Heart right ventricle (tissue), 16 donors: ENCODE data around the gene EDC3. TPM values are rescaled to one million over a fixed set of nuclear protein-coding genes. Genes with fewer than 3 reads are reported as not detected.
"Not testable (repeated sequence)": the region's sequence is repeated elsewhere in the genome, so short reads cannot be mapped to it uniquely, and the experiment has no call there.

ENCODE experiments used
- ATAC-seq, 8 donors: fragments of 200-7000 bp; cut with Tn5 transposase; one replicate each; pipeline ENCODE4 v1.9.1; 2020; ENCODE audit warnings: mild to moderate bottlenecking in 8 of 8, moderate library complexity in 8 of 8, moderate number of reproducible peaks in 1 of 8
- DNase-seq, 2 donors: peaks; one replicate each; pipeline ENCODE4 v3.0.0-alpha.2; 2020
- H3K27ac ChIP-seq, 10 donors: fragments of 200-600 bp; sonication (generic) in 2 of 10; one replicate each; pipeline versions ENCODE4 v1.5.0 to v1.8.0; 2020 to 2022; ENCODE audit warnings: mild to moderate bottlenecking in 3 of 10
- H3K27me3 ChIP-seq, 7 donors: fragments of 200-600 bp; one replicate each; pipeline ENCODE4 v1.8.0; 2021 to 2022; ENCODE audit warnings: mild to moderate bottlenecking in 2 of 7
- H3K36me3 ChIP-seq, 9 donors: fragments of 200-600 bp; sonication (generic) in 1 of 9; one replicate each; pipeline versions ENCODE4 v1.5.0 to v1.8.0; 2020 to 2022; ENCODE audit warnings: mild to moderate bottlenecking in 2 of 9
- H3K4me1 ChIP-seq, 9 donors: fragments of 200-600 bp; sonication (generic) in 1 of 9; one replicate each; pipeline versions ENCODE4 v1.5.0 to v1.8.0; 2020 to 2022; ENCODE audit warnings: mild to moderate bottlenecking in 4 of 9
- H3K4me3 ChIP-seq, 10 donors: fragments of 200-600 bp; sonication (generic) in 2 of 10; one replicate each; pipeline versions ENCODE4 v1.5.0 to v1.8.0; 2020 to 2022; ENCODE audit warnings: mild to moderate bottlenecking in 7 of 10, moderate library complexity in 2 of 10
- H3K9me3 ChIP-seq, 11 donors: fragments of 200-600 bp in 10 of 11; sonication (generic) in 2 of 11; one replicate each; pipeline versions ENCODE4 v1.5.0 to v1.8.0; 2013 to 2022; ENCODE audit warnings: mild to moderate bottlenecking in 2 of 11, control low read depth in 1 of 11, moderate library complexity in 1 of 11
- CTCF ChIP-seq, 9 donors: fragments of 200-600 bp; sonication (generic) in 2 of 9; IDR thresholded peaks; one replicate each; pipeline versions ENCODE4 v1.5.0 to v1.8.0; 2021 to 2022; ENCODE audit warnings: antibody characterized with exemption in 9 of 9, mild to moderate bottlenecking in 5 of 9, moderate library complexity in 1 of 9
- WGBS, 2 donors: extraction: QIAGEN DNeasy Blood & Tissue Kit; methylation state at CpG; one replicate each; pipeline ENCODE4 v1.1.7; 2013; ENCODE audit warnings: inconsistent platforms in 1 of 2; 5-methylcytosine and 5-hydroxymethylcytosine counted together
- intact Hi-C, 10 donors: fragments of 100-400 bp; cut with DNase I; formaldehyde crosslinking; loops; one replicate each; pipeline versions ENCODE4 v1.11.1 to v1.14.2; 2022
- polyA plus RNA-seq, 2 donors: library from polyadenylated mRNA; stranded (reverse); fragments of 200-250 nt; gene quantifications; one replicate each; pipeline ENCODE4 v1.2.3, GENCODE V29; 2013
- total RNA-seq, 10 donors: library from RNA; stranded (reverse); fragmentation: NEBNext Ultra II Directional in 3 of 10; extraction: Animal tissue kit (Norgen Biotek cat#: 25700) in 3 of 10; gene quantifications; one replicate each; pipeline versions ENCODE4 v1.2.1 to v1.2.4, GENCODE V29; 2021 to 2023
- donor health status: Arrhythmogenic right ventricular cardiomyopathy.
- donor health status: ischemic (EF 13 %, LVEDD 7.1; RV severe dilation, severe dysfunction).
- donor health status: healthy with polysubstance abuse.
- donor health status: DM: no; HTN: yes; CAD: no.
- donor health status: DM: no; HTN: no; CAD: no.
- donor health status: ischemic (EF 25% LVEDD 6.9; RV normal size, moderate dysfunction).
- donor health status: ischemic (EF 25% LVEDD 5.7; RV mildly dilated, moderate dysfunction).
- donor health status: healthy.
- donor health status: DM: yes; HTN: yes; CAD: no.
- donor health status: Ischemic cardiomyopathy.
- donor health status: ischemic (EF 35%, LVEDD 5.7; RV mildly dilated, moderate dysfunction).
- donor health status: nonischemic (EF 11% LVEDD 7.7; RV severe dilation, severe dysfunction).
- donor health status: DM: yes; HTN: yes; CAD: no.
- donor health status: PGD.
- donor health status: ischemic (EF 29% LVEDD 5.4; RV normal size, mild dysfunction).
- donor health status: nonischemic (EF 23%, LVEDD 6.1; RV moderate dilation, normal function).

Gene EDC3
- total and polyA plus RNA-seq, 12 donors: 10.4 to 18.1 (median 15.5) TPM

DNA sequence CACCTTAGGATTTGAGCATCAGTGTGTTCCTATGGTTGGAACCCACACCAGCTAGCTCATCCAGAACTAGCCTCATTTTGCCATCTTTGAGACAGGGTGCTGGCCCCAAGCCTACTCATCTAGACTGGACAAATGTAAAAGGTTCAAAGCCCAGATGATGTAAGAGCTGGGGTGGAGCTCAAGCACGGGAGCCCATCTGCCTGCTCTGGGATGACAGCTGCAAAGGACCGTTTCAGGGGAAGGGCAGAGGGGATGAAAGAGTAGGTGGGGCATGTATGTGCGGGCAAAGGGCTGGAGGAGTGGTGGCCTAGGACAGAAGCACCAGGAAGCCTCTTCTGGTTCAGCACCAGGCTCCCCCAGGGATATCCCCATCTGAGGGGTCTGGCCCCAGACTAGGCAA lies 64.4 kb downstream of the EDC3 start:
- TF ChIP-seq CTCF (IDR thresholded peaks at IDR 0.05): no peak
- Histone ChIP-seq H3K36me3 (peaks cover 5 to 100% (median 79%) of the 10 kb centered on the region in 9 donors), H3K27ac (no peak overlapping the region), H3K4me3 (no peak overlapping the region), H3K27me3 (no peaks in the 10 kb centered on the region), H3K4me1 (peaks cover 0 to 21% (median 4%) of the 10 kb centered on the region in 9 donors), H3K9me3 (no peaks in the 10 kb centered on the region)
- DNase-seq (no peak), ATAC-seq (no peak)
- intact Hi-C loops: loop anchor here (5.0 to 10.0 kb wide), 5 partner anchors 247 to 323 kb away; partner anchors contain the start of gene RPP25 (in 6 of the 10)
- 58 to 64% methylated on average over 3 of the region's 3 CpGs for WGBS, 2 donors

GRCh38 chr15:74631087-74631385 lies 64.8 kb downstream of the EDC3 start:
- H3K4me1 ChIP-seq: peaks cover 0 to 21% (median 4%) of the 10 kb centered on the region in 9 donors
- ATAC-seq (no peak), DNase-seq (no peak)
- H3K27me3 ChIP-seq: no peaks in the 10 kb centered on the region
- no peak overlapping the region for H3K27ac ChIP-seq
- no peak for TF ChIP-seq CTCF (IDR thresholded peaks at IDR 0.05)
- no peaks in the 10 kb centered on the region for H3K9me3 ChIP-seq
- H3K4me3 ChIP-seq: no peak overlapping the region
- 63 to 70% methylated on average over 3 of the region's 3 CpGs for WGBS, 2 donors
- intact Hi-C loops: loop anchor here (5.0 to 10.0 kb wide), 5 partner anchors 246 to 324 kb away; partner anchors contain the start of gene RPP25 (in 6 of the 10)
- H3K36me3 ChIP-seq: peaks cover 5 to 100% (median 79%) of the 10 kb centered on the region in 9 donors

DNA sequence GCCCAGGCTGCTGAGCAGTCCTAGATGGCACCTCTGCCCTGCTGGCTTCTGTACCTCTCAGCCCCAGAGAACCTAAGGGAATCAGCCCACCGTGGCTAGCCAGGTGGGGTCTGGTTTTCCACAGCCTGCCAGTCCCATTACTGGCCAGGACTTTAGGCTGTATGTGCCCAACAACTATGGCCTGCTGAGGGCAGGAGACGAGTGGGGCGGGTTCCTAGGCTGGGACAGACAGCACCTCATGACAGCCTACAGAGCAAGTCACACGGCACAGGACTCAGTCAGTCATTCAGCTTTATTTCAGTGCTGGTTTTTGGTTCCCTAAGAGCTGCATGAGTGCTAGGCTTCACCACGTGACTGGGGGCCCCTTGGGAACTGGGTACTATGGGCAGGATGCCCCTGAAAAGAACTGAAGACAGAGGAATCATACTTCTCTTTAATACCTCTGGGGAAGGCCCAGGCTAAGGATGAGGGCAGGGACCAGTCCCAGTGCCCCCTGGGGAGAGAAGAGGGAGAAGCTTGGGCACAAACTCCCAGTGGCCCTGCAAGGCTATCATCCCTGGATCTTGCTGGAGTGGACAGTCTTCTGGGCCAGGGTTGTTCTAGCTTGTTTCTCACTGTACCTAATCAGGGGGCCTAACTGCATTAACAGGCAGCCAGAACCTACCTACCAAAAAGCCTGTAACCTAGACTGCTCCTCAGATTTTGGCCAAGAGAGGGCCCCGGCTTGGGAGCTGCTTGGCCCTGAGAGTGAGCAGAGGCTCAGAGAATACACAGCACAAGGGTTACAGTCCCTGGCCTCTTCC lies 65.3 kb downstream of the EDC3 start:
- H3K27me3 ChIP-seq: no peaks in the 10 kb centered on the region
- no peaks in the 10 kb centered on the region for H3K9me3 ChIP-seq
- TF ChIP-seq CTCF (IDR thresholded peaks at IDR 0.05): no peak
- DNase-seq (no peak), ATAC-seq (no peak)
- no peak overlapping the region for H3K4me3 ChIP-seq
- intact Hi-C loops: loop anchor here (5.0 to 10.0 kb wide), 5 partner anchors 246 to 324 kb away; partner anchors contain the start of gene RPP25 (in 6 of the 10)
- peak overlapping the region in 1 of 10 donors; percentile 1 for H3K27ac ChIP-seq
- peaks cover 0 to 19% (median 4%) of the 10 kb centered on the region in 9 donors for H3K4me1 ChIP-seq
- WGBS, 2 donors: 76 to 77% methylated on average over 6 of the region's 6 CpGs
- H3K36me3 ChIP-seq: peaks cover 5 to 100% (median 75%) of the 10 kb centered on the region in 9 donors

DNA sequence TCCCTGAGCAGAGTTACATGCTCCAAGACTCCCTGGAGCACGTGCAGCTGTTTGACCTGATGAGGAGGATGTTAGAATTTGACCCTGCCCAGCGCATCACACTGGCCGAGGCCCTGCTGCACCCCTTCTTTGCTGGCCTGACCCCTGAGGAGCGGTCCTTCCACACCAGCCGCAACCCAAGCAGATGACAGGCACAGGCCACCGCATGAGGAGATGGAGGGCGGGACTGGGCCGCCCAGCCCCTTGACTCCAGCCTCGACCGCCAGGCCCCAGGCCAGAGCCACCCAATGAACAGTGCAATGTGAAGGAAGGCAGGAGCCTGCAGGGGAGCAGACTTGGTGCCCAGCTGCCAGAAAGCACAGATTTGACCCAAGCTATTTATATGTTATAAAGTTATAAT lies 66.1 kb downstream of the EDC3 start:
- DNase-seq, H3K9me3 ChIP-seq, ATAC-seq, H3K27me3 ChIP-seq, H3K4me3 ChIP-seq: not testable (repeated sequence)
- intact Hi-C loops: loop anchor here (5.0 to 10.0 kb wide), 5 partner anchors 245 to 325 kb away; partner anchors contain the start of gene RPP25 (in 6 of the 10)
- WGBS, 2 donors: 75 to 82% methylated on average over 9 of the region's 10 CpGs
- Histone ChIP-seq H3K27ac (peak overlapping the region in 1 of 10 donors; percentile 1), H3K36me3 (peaks cover 11 to 100% (median 71%) of the 10 kb centered on the region in 9 donors), H3K4me1 (peaks cover 0 to 16% (median 4%) of the 10 kb centered on the region in 9 donors)

DNA sequence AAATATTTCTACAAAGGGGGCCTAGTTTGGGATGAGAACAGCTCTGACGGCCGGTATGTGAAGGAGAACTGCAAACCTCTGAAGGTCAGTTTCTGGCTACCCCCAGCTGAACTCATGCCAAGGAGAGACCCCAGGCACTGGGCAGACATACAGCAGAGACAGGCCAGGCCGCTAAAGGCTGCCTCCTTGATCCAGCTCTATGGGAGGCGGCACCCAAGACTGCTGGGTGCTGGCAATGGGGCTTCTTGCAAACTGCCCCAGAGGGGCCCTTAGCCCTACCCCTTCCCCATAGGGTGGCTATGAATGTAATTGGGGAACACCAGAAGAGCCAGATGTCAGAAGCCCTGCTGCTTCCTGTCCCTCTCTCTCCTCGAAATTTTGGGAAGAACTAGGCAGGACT lies 66.9 kb downstream of the EDC3 start:
- DNase-seq (no peak), ATAC-seq (no peak)
- Histone ChIP-seq H3K4me3 (no peak overlapping the region), H3K9me3 (no peaks in the 10 kb centered on the region), H3K27me3 (no peaks in the 10 kb centered on the region), H3K27ac (no peak overlapping the region), H3K4me1 (peaks cover 0 to 16% (median 4%) of the 10 kb centered on the region in 9 donors), H3K36me3 (peaks cover 11 to 100% (median 74%) of the 10 kb centered on the region in 9 donors)
- intact Hi-C loops: no loop called here
- WGBS, 2 donors: 52 to 58% methylated on average over 5 of the region's 5 CpGs
- TF ChIP-seq CTCF (IDR thresholded peaks at IDR 0.05): no peak
